Stomach smooth muscle (tissue), 2 donors: ENCODE measurements around the gene ATP8B3.

ENCODE experiments used
- H3K27ac ChIP-seq: one replicate; pipeline ENCODE4 v1.7.0; 2013; ENCODE audit warnings: mild to moderate bottlenecking, low read length, inconsistent platforms
- H3K27me3 ChIP-seq, 2 donors: one replicate each; pipeline ENCODE4 v1.7.0; 2013; ENCODE audit warnings: low read length in 2 of 2; ENCODE audit not compliant: insufficient read depth in 2 of 2, control insufficient read depth in 1 of 2
- H3K36me3 ChIP-seq, 2 donors: one replicate each; pipeline ENCODE4 v1.7.0; 2013; ENCODE audit warnings: low read length in 2 of 2; ENCODE audit not compliant: control insufficient read depth in 2 of 2, insufficient read depth in 2 of 2
- H3K4me1 ChIP-seq: one replicate; pipeline ENCODE4 v1.7.0; 2013; ENCODE audit warnings: low read length; ENCODE audit not compliant: control insufficient read depth, insufficient read depth
- H3K4me3 ChIP-seq, 2 donors: one replicate each; pipeline ENCODE4 v1.7.0; 2013; ENCODE audit warnings: low read length in 2 of 2
- H3K9ac ChIP-seq, 2 donors: one replicate each; pipeline ENCODE4 v1.7.0; 2013; ENCODE audit warnings: low read length in 2 of 2, mild to moderate bottlenecking in 1 of 2
- H3K9me3 ChIP-seq, 2 donors: one replicate each; pipeline ENCODE4 v1.7.0; 2013; ENCODE audit warnings: low read length in 2 of 2; ENCODE audit not compliant: control insufficient read depth in 2 of 2
- donor health status: healthy.
- donor health status: Pancreatic carcinoma.

Gene ATP8B3

GRCh38 chr19:1830568-1830967, 18.5 kb upstream of the ATP8B3 start:
- H3K27me3 ChIP-seq = no peaks in the 10 kb centered on the region
- no peak overlapping the region for H3K9ac ChIP-seq
- H3K4me3 ChIP-seq = no peak overlapping the region
- no peak overlapping the region for H3K27ac ChIP-seq
- peaks cover 0 to 5% of the 10 kb centered on the region in 2 donors for H3K36me3 ChIP-seq
- no peaks in the 10 kb centered on the region for H3K9me3 ChIP-seq
- H3K4me1 ChIP-seq = peaks cover 13% of the 10 kb centered on the region

- H3K9ac ChIP-seq = no peak overlapping the region
- H3K27ac ChIP-seq = no peak overlapping the region
- H3K36me3 ChIP-seq = peaks cover 0 to 5% of the 10 kb centered on the region in 2 donors
- peaks cover 13% of the 10 kb centered on the region for H3K4me1 ChIP-seq
- no peaks in the 10 kb centered on the region for H3K9me3 ChIP-seq
- no peaks in the 10 kb centered on the region for H3K27me3 ChIP-seq
- H3K4me3 ChIP-seq = no peak overlapping the region
Measured at GRCh38 chr19:1829958-1830357, 17.9 kb upstream of the ATP8B3 start.

- H3K4me3 ChIP-seq = no peak overlapping the region
- H3K9me3 ChIP-seq = no peaks in the 10 kb centered on the region
- no peak overlapping the region for H3K27ac ChIP-seq
- no peak overlapping the region for H3K9ac ChIP-seq
- H3K36me3 ChIP-seq = peaks cover 5 to 6% of the 10 kb centered on the region in 2 donors
- no peaks in the 10 kb centered on the region for H3K27me3 ChIP-seq
- H3K4me1 ChIP-seq = peaks cover 12% of the 10 kb centered on the region
Measured at GRCh38 chr19:1828279-1829238, 16.5 kb upstream of the ATP8B3 start.

GRCh38 chr19:1827566-1828278, 15.6 kb upstream of the ATP8B3 start:
- Histone ChIP-seq H3K4me3 (no peak overlapping the region), H3K9me3 (no peaks in the 10 kb centered on the region), H3K27ac (no peak overlapping the region), H3K9ac (no peak overlapping the region), H3K27me3 (no peaks in the 10 kb centered on the region), H3K4me1 (peaks cover 10% of the 10 kb centered on the region), H3K36me3 (peaks cover 5 to 13% of the 10 kb centered on the region in 2 donors)

- no peaks in the 10 kb centered on the region for H3K27me3 ChIP-seq
- no peak overlapping the region for H3K4me3 ChIP-seq
- H3K36me3 ChIP-seq = peaks cover 8 to 19% of the 10 kb centered on the region in 2 donors
- no peak overlapping the region for H3K27ac ChIP-seq
- H3K4me1 ChIP-seq = peaks cover 10% of the 10 kb centered on the region
- no peak overlapping the region for H3K9ac ChIP-seq
- no peaks in the 10 kb centered on the region for H3K9me3 ChIP-seq
Measured at GRCh38 chr19:1826557-1827521, 14.8 kb upstream of the ATP8B3 start.

GRCh38 chr19:1825909-1826556, 14.0 kb upstream of the ATP8B3 start:
- peak overlapping the region in 1 of 2 donors; percentile 15 for H3K4me3 ChIP-seq
- peaks cover 12 to 24% of the 10 kb centered on the region in 2 donors for H3K36me3 ChIP-seq
- no peaks in the 10 kb centered on the region for H3K9me3 ChIP-seq
- no peak overlapping the region for H3K9ac ChIP-seq
- H3K27ac ChIP-seq = no peak overlapping the region
- peaks cover 10% of the 10 kb centered on the region for H3K4me1 ChIP-seq
- no peaks in the 10 kb centered on the region for H3K27me3 ChIP-seq

GRCh38 chr19:1824252-1824622, 12.2 kb upstream of the ATP8B3 start:
- Histone ChIP-seq H3K27ac (no peak overlapping the region), H3K9me3 (no peaks in the 10 kb centered on the region), H3K27me3 (no peaks in the 10 kb centered on the region), H3K36me3 (peaks cover 10 to 34% of the 10 kb centered on the region in 2 donors), H3K9ac (no peak overlapping the region), H3K4me1 (peaks cover 10% of the 10 kb centered on the region), H3K4me3 (no peak overlapping the region)

GRCh38 chr19:1823539-1824251, 11.6 kb upstream of the ATP8B3 start:
- Histone ChIP-seq H3K4me1 (peaks cover 10% of the 10 kb centered on the region), H3K36me3 (peaks cover 10 to 34% of the 10 kb centered on the region in 2 donors), H3K4me3 (no peak overlapping the region), H3K27me3 (no peaks in the 10 kb centered on the region), H3K27ac (no peak overlapping the region), H3K9ac (no peak overlapping the region), H3K9me3 (no peaks in the 10 kb centered on the region)

GRCh38 chr19:1823020-1823419, 10.9 kb upstream of the ATP8B3 start:
- H3K4me1 ChIP-seq = peaks cover 10% of the 10 kb centered on the region
- no peak overlapping the region for H3K27ac ChIP-seq
- no peaks in the 10 kb centered on the region for H3K9me3 ChIP-seq
- no peak overlapping the region for H3K4me3 ChIP-seq
- no peaks in the 10 kb centered on the region for H3K27me3 ChIP-seq
- H3K9ac ChIP-seq = no peak overlapping the region
- peaks cover 15 to 38% of the 10 kb centered on the region in 2 donors for H3K36me3 ChIP-seq
